Nephron (organoid): ENCODE results near the gene TRIP6.
A peak's percentile ranks its signal among the peaks of the same experiment; 100 is the strongest.

Experiments used
- H3K27ac Mint-ChIP-seq, 3 experiments: 2 replicates each; pipeline ENCODE4 v1.8.0; 2020; ENCODE audit warnings: mixed read lengths in 3 of 3, mild to moderate bottlenecking in 2 of 3, moderate library complexity in 1 of 3
- H3K27me3 Mint-ChIP-seq: 2 replicates; pipeline ENCODE4 v1.8.0; 2021; ENCODE audit warnings: low read depth, mild to moderate bottlenecking, moderate library complexity, mixed read lengths
- H3K36me3 Mint-ChIP-seq: 2 replicates; pipeline ENCODE4 v1.8.0; 2020; ENCODE audit warnings: low read depth, mixed read lengths
- H3K4me1 Mint-ChIP-seq: 2 replicates; pipeline ENCODE4 v1.8.0; 2020; ENCODE audit warnings: mixed read lengths
- H3K4me3 Mint-ChIP-seq, 3 experiments: 2 replicates each; pipeline ENCODE4 v1.8.0; 2020; ENCODE audit warnings: mild to moderate bottlenecking in 3 of 3, mixed read lengths in 3 of 3, moderate library complexity in 2 of 3
- H3K9me3 Mint-ChIP-seq: 2 replicates; pipeline ENCODE4 v1.8.0; 2020; ENCODE audit warnings: mixed read lengths
- CTCF ChIP-seq, 3 experiments: fragments of 200-600 bp; sonication (generic); IDR thresholded peaks; one replicate each; pipeline ENCODE4 v1.5.0; 2021; ENCODE audit warnings: antibody characterized with exemption in 3 of 3; ENCODE audit not compliant: unreplicated experiment in 3 of 3

Gene TRIP6

DNA sequence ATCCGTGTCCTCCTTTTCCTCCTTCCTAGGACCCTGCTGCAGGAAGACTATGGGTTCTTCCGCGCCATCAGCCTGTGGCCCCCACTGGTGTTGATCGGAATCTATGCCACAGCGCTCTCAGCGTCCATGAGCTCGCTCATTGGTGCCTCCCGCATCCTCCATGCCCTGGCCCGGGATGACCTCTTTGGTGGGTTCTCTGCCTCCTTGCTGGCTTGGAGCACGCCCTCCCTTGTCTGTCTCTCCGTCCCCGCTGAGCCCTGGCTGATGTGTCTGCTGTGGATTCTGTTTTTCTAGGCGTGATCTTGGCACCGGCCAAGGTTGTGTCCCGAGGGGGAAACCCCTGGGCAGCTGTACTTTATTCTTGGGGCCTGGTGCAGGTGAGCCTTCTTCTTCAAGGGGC is 7.3 kb upstream of the TRIP6 start:
- H3K9me3 Mint-ChIP-seq = no peaks in the 10 kb centered on the region
- peaks cover 20% of the 10 kb centered on the region for H3K36me3 Mint-ChIP-seq
- H3K27me3 Mint-ChIP-seq = peaks cover 26% of the 10 kb centered on the region
- peak overlapping the region in 1 of 3 experiments; percentile 58 for H3K27ac Mint-ChIP-seq
- no peak for TF ChIP-seq CTCF (IDR thresholded peaks at IDR 0.05; ENCODE audit: unreplicated experiment in 3 of 3)
- no peak overlapping the region for H3K4me3 Mint-ChIP-seq
- H3K4me1 Mint-ChIP-seq = peaks cover 10% of the 10 kb centered on the region

- TF ChIP-seq CTCF (IDR thresholded peaks at IDR 0.05; ENCODE audit: unreplicated experiment in 3 of 3) = no peak
- Mint-ChIP-seq H3K9me3 (no peaks in the 10 kb centered on the region), H3K4me3 (no peak overlapping the region), H3K27ac (no peak overlapping the region), H3K4me1 (peaks cover 10% of the 10 kb centered on the region), H3K36me3 (peaks cover 20% of the 10 kb centered on the region), H3K27me3 (peaks cover 21% of the 10 kb centered on the region)
These were observed 6.2 kb upstream of the TRIP6 start for GRCh38 chr7:100860702-100861615.

DNA sequence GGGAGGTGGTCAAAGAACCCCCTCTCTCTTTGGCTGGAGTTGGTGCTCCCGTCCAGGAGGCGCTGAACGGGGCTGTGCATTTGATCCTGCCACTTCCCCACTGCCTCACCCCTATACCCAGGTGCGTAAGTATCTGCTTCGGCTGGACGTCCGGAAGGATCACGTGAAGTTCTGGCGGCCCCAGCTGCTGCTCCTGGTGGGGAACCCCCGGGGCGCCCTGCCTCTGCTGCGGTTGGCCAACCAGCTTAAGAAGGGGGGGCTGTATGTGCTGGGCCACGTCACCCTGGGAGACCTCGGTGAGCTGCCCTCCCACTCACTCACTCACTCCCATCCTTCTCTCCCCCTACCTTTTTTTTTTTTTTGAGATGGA is 5.6 kb upstream of the TRIP6 start:
- no peak overlapping the region for H3K4me3 Mint-ChIP-seq
- no peak overlapping the region for H3K27ac Mint-ChIP-seq
- H3K4me1 Mint-ChIP-seq = peaks cover 10% of the 10 kb centered on the region
- no peaks in the 10 kb centered on the region for H3K9me3 Mint-ChIP-seq
- peaks cover 21% of the 10 kb centered on the region for H3K27me3 Mint-ChIP-seq
- TF ChIP-seq CTCF (IDR thresholded peaks at IDR 0.05; ENCODE audit: unreplicated experiment in 3 of 3) = no peak
- H3K36me3 Mint-ChIP-seq = peaks cover 20% of the 10 kb centered on the region

DNA sequence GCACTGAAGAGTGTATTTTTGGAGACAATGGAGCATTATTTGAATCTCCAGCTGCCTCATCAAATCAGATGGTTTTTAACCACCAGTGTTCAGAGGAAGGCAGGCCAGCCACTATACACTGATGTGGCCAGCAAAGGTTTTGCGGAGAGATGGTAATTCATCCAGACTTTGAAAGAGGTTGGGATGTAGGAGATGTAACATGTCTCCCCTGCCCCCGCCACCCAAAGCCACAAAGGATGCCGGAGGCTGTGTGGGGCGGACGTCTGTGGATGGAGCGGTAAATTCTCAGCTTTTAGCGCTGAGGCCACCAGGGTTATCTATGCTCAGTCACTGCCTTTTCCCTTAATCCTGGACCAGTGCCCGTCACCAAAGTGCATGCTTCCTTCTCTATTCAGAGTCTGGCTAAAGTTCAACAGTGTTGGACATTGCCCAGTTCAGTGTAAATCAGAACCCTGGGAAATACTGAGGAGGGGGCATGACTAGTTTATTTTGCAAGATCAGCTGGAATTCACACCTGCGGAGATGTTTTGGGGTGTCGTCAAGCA is 3.7 kb upstream of the TRIP6 start:
- TF ChIP-seq CTCF (IDR thresholded peaks at IDR 0.05; ENCODE audit: unreplicated experiment in 3 of 3) = no peak
- H3K4me3 Mint-ChIP-seq = peak overlapping the region; percentile 16 to 69 (median 19)
- no peaks in the 10 kb centered on the region for H3K9me3 Mint-ChIP-seq
- H3K27me3 Mint-ChIP-seq = peaks cover 23% of the 10 kb centered on the region
- H3K27ac Mint-ChIP-seq = peak overlapping the region; percentile 17 to 75 (median 63)
- peaks cover 22% of the 10 kb centered on the region for H3K4me1 Mint-ChIP-seq
- H3K36me3 Mint-ChIP-seq = peaks cover 19% of the 10 kb centered on the region

- peak overlapping the region in 2 of 3 experiments; percentile 24 to 36 for H3K27ac Mint-ChIP-seq
- peaks cover 19% of the 10 kb centered on the region for H3K36me3 Mint-ChIP-seq
- H3K27me3 Mint-ChIP-seq = peaks cover 19% of the 10 kb centered on the region
- TF ChIP-seq CTCF (IDR thresholded peaks at IDR 0.05; ENCODE audit: unreplicated experiment in 3 of 3) = no peak
- no peaks in the 10 kb centered on the region for H3K9me3 Mint-ChIP-seq
- peak overlapping the region in 1 of 3 experiments; percentile 18 for H3K4me3 Mint-ChIP-seq
- H3K4me1 Mint-ChIP-seq = peaks cover 22% of the 10 kb centered on the region
These were observed 2.8 kb upstream of the TRIP6 start for GRCh38 chr7:100864263-100864845.
